NCI-H1105 (cell line): ENCODE results near the gene SORCS2.

ENCODE experiments used
- DNase-seq: peaks from one replicate; lab custom pipeline; 2025; lab: John Stamatoyannopoulos, UW

Gene SORCS2

DNA sequence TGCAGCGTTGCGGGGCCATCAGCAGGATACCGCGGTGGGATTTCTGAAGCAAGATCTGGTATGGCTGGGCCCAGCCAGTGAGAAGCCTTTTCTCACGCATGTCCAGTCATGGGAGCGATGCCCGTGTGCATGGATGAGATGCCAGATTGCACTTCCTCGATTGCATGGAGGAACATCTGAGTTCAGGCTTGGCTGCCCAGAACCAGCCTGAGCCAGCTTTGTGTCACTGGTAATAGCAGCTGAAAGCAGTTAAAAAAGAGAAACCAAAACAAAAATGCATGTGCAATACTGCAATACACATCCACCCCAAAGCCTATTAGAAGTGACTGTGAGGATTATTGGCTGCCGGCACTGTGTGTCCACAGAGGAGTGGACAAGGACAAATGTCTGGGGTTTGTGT lies 183.1 kb downstream of the SORCS2 start:
- no peak for DNase-seq

DNA sequence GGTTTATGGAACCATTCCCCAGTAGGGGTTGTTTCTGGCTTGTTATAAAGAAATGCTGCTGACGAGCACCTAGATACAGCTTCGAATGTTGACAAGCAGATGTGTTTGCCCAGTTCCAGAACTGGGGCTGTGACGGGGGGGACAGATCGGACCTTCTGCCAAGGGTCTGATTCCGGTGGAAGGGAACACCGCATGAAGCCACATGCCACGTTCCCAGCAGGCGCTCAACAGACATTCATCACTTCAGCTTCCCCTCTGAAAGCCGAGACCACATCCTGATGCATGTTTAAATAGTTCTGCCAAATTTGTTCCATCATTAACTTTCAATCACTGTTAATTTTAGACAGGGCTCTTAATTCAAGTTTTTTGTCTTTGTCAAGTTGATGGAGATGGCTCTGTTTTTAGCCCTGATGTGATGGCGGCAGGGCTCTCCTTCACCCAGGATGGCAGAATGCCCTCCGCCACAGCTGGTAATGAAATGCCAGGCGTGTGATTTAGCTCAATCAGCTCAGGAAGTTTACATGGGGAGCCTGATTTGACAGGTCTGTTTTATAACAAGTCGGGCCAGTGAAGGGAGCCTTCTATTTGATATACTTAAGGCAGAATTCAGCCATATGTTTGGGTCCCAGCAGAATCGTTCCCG lies 185.0 kb downstream of the SORCS2 start:
- no peak for DNase-seq

DNA sequence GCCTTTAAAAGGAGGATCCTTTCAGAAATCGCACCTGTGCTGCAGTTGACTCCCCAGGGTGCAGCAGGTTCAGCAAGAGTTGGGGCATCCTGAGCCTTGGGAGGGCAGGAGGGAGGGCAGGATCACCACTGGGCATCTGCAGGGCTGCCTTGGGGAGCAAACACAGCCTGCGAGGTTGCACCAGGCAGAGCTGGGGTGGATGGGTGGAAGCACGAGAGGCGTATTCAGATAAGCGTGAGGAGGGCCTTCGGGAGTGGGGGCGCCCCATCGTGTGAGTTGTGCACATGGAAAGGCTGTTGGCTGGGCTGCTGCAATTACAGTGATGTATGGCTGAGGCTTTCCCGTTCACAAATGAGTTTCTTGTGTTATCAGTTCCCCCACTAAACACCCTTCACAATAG lies 186.8 kb downstream of the SORCS2 start:
- DNase-seq, result no peak

DNA sequence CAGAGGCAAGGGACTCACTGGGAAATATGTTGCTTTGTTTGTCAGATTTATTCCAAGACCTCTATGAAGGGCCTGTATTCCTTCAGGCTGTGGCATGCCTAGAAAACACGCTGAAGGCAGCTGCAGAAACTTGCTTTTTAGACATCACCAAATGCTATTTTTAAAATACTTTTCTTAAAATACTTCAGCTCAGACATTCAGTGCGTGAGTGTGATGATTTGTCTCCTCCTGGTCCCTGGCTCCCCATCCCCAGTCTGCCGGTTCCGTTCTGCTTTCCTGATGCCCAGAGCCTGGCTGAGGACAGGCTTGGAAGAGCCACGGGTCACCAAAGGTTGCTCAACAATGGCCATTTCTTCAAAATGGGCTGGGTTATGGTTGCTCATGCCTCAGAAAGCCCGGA lies 187.4 kb downstream of the SORCS2 start:
- no peak for DNase-seq

DNA sequence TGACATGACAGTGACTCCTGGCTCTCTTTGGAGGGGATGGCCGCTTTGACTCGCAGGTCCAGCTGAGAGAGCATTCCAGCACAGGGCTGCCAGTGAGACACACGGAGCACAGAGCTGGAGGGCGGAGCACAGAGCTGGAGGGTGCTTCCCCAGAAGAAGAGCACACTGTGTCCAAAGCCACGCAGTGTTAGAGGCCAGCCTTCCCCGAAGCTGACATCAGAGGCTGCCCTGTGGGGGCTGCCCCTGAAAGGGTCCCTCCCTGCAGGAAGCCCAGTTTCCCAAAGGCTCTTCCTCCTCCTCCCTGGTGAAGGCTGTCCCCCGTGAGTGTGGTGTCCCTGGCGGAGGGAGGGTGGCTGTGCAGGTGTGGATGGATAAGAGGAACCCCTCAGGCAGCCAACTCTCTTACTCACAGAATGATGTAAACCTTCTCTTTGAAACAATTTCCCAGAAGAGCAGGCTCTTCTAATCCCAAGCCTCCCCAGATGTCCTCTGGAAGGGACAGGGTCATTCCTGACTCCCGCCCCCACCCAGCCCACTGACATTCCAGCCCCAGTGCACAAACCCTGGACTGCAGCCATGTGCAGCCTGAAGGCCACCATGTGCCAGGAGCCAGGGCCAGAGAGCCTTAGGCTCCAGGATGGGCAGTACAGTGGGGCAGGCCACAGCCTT lies 189.0 kb downstream of the SORCS2 start:
- no peak for DNase-seq

DNA sequence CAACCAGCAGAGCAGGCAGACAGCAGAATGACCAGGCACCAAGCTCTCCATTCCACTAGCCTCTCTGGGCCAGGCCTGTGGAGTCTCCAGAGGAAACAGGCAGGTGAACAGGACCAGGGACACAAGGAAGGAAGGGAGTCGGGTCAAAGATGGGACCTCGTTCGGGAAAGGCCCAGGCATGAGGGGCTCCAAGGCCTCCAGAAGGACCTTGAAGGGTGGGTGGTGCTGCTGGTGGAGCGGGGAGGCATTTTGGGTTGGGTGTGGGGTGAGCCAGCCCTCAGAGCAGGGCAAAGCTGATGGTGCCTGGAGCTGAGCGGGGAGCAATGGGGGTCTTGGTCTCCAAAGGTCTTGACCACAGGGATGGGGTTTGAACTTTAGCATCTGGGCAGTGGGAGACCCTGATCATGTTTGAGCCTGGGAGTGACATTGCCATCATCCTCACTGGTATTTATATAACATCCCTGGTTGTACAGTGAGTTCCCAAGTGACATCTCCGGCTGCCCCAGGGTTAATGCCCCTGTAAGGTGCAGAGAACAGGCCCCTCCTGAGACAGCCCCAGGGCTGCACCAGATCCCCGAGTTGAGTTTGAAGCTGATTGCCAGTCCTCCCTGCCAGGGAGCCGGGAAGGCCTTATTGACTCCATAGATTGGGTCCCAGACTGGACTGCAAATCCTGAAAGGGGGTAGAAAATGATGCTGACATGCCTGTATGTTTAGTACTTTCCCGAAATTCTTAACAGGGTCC lies 189.7 kb downstream of the SORCS2 start:
- DNase-seq, result no peak

DNA sequence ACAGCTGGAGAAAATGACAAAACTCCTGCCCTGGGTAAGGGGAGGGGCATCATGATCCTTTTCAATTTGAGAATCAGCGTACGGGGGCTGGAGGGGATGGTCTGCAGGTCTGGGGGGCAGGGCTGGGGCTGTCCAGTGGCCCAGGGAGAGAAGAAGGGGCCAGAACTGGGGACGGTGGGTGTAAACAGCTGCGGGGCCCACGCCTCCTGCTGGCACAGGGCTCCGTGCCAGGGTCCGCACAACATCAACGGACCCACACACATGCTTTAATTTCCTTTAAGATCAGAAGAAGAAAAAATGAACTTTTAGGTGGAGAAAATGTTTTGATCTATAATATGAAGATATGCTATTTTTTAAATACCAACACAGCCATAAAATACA lies 190.3 kb downstream of the SORCS2 start:
- DNase-seq, result no peak

DNA sequence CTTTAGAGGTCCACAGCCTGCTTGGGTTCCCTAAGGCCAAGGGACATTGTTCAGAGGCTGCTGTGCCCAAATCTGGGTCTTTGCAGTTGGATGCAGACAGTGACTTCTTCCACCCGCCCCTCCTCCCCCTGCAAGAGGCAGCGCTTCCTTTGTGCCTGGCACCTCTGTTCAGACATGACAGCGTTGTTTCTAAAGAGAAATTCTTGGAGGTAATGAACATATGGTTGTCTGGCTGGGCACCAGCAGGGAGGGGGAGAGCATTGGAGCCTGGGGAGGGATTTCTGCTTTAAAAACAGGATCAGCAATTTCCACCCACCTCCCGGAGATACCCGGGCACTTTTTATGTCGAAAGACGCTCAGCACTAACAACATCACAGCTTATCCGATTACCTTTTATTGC lies 190.9 kb downstream of the SORCS2 start:
- no peak for DNase-seq

DNA sequence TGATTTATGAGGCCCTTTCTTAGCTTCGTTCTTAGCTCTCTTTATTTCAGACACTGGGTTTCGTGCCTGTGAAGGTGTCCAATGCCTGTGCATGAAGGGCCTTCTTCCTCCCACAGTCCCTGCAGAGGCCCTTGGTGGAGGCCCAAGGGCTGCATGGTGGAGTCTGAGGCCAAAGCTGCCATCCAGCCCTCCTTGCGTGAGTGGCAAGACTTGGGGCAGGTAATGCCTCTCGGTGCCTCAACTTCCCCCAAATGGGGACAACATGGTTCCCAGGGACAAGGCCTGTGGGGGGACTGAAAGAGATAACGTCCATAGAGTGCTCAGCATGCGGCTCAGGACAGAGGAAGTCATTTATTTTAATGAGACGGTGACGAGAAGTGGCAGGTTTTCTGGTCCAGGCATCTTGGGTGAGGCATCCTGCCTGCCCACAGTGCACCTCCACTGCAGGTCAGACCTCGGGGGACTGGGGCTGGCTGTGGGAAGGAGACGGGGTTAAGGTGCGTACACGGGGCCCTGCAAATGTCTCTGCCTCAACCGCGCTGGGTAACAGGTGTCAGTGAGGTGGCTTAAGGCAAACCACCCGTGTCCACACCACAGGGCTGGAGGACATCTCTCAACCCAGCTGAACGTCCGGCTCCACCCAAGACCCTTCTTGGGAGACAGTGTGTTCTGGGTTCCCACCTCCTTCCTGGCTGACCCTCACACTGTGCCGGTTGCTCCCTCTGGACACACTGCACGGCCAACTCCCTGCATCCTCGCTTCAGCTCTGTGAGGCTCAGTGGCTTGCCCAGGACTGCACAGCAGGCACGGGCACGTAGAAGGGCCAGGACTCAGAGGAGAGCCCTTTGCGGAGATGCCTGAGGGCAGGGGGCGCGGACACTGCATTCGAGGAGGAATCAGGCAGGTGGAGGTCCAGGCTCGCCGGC lies 191.9 kb downstream of the SORCS2 start:
- no peak for DNase-seq

DNA sequence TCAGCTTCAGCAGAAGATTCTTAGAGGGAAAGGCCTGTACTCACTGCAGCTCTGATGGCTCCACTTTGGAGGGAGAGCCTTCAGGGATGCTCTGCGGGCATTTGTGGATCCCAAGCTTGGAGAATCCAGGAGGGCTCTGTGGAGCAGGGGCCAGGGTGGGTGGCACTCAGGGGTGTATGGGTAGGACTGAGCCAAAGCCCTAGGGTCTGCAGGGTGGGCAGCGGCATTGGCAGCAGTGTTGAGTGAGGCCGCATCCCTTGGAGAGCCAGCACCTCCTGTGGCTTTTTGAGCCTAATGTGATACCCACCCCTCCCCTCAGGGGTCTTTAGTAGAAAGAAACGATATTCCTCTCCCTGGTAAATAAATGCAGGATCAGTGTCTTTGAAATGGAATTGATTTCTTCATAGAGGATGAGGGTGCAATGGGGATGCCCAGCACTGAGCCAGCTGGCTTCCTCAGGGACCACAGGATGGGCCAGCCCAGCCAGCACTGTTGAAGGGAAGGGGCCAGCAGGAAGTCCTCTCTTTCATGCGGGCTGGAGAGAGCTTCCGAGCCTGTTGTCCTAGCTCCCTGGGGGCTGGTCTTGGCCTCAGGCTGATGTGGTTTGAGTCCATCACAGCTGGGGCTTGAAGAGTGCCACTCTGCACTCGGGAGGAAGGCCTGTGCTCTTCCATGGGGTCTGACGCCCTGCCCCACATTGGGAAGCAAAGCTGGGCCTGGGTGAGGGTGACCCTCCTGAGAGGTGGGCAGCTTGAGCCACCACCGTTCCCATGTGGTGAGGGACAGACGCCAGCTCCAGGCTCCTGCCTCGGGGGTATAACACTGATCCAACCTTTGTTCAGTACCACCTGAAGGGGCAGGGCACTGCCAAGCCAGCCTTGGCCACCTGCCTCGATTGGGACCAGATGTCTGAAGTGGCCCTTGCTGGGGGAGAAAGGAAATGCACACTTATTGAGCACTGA lies 192.9 kb downstream of the SORCS2 start:
- no peak for DNase-seq

DNA sequence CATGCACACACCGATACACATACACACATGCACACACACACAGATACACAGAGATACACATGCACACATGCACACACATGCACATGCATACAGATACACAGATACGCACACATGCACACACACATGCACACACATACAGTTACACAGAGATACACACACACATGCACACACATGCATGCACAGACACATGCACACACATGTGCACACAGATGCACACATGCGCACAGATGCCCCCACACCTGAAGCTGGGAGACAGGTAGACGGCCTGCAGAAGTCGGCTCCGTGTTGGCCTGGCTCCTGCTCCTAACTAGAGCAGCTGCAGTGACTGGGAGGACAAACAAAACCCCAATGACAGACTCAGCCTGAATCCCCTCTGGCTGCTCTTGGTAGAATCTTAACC lies 195.6 kb downstream of the SORCS2 start:
- no peak for DNase-seq

DNA sequence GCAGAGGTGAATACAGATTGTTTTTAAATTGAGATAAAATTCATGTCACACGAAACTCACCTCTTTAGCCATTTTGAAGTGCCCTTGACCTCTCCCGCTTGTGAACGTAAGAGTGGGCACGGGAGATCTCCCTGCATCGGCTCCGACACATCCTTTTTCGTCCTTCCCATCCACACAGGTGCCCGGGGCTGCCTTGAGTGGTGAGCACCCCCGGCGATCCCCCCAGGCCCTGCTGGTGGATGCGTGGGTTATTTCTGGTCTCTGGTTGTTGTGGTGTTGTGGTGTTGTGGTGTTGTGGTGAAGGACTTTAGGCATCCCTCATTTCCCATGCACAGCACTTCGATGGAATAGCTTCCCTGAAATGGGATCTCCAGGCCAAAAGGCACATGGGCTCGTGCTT lies 196.3 kb downstream of the SORCS2 start:
- DNase-seq, result no peak

DNA sequence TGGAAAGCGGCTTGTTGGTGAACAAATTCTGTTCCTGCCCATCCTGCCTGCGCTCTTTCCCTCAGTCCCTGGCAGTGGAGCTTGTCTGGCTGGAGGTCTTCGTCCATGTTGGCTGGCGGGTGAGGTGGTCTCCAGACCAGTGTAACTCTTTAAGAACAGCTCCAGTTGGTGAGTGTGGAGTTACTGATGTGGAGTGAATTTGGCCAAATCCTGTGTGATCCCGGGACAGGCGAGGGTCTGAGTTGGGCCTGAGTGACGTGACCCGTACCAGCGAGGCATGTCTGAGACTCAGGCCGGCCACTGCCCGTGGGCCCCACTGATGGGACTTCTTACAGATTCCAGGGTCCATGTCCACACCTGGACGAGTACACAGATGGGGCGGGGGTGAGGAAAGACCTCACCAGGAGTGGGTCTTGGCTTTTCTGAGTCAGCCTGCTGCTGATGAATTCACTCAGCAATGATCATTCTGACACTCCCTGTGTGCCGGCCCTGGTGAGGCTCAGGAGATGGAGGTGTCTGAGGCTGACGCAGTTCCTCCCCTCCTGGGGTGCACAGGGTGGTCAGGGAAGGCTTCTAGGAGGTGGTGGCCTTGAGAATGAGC lies 196.9 kb downstream of the SORCS2 start:
- DNase-seq, result no peak

DNA sequence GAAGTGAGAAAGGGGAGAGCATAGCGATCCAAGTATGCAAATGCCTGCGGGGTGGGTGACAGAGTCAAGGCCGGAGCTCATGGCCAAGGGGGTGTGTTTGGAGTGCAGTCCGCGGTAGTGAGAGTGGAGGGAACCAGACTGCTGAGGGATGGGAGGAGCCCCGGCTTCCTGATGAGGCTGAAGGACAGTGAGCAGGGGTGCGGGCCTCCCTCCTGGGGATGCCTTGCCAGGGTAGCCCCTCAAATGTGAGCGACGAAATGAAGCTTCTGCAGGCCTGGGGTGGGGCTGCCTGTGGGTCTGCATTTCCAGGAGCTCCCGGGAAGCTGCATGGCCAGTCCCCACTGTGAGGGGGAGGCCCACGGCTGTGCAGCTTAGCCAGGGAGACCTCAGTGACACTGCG lies 197.4 kb downstream of the SORCS2 start:
- no peak for DNase-seq

DNA sequence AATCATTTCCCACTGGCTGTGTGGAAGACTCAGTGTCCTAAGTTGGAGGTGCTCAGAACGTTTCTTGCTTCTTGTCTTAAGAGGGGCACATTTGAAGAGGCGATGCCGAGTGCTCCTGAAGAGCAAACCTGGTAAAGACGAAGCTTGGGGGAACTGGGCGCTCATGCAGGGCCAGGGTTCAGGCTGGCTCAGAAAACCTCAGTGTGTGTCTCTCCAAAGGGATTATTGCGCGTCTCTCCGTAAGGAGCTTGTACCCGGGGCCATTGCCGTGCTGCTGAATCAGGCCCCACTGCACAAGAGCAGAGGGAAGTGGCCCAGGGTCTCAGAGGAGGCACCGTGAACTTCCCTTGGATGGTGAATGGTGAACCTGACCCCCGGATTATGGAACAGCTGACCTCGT lies 198.0 kb downstream of the SORCS2 start:
- DNase-seq, result no peak

DNA sequence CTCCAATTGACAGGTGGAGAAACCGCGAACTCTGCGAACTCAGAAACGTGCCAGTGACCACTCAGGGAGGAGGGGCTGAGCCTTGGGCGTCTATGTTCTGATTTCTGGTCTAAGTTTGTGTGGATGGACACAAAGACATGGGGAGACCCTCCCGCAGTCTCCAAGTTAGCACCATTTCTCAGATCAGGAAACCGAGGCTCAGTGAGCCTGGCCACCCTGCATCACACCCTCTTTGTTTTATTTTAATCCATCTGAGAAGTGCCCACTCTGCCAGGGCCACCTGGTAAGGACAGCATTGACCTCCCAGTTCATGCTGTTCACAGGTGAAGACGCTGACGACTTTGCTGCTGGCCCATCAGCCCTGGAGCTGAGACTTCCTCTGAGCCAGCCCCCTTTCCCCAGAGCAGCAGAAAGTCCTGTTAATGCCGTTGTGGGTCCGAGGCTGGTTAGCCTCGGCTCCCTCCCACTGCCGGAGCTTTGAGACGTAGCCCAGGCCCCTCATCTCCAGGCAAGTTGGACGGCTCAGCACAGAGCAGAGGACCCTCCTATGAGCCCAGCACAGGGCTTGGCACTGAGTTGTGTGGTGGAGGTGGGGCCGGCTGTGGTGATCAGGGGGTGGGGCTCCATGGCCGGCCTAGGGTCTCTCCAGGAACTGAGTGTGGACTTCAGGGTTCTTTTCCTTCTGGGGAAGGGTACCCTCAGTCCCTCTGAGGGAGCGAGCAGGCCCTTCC lies 198.7 kb downstream of the SORCS2 start:
- DNase-seq, result no peak

DNA sequence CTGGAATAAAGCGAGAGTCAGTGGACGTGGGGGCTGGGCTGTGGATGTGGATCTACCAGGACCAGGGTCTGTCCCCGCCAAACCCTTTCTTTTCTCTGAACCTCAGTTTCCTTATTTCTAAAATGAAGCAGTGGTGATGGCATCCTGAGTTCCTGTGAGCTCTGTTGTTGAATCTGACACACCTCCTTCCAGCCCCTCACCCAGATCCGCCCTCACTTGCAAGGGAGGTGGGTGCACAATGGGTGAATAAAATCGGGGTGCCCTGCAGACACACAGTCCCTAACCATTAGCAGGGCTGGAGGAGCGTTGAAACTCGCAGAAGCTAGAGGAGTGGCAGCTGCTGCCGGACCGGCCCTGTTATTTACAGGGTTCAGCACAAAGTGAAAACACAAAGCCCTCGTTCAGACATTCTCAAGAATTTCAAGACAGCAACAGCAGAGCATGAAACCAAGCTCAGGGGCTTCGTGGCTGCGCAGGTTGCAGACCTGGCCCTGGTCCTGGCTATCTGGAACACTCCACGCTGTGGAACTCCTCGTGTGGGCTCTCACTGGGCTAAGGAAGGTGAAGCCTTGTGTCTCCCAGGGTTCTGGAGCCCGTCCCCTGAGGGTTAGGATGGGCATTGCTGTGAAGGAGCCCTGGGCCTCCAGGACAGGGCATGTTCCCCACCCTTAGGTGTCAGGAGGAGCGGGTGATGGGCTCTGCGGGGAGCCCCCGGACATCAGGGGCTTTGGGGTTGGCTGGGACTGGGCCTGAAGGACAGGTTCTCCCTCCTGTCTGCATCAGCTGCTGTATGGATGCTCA lies 199.5 kb downstream of the SORCS2 start:
- DNase-seq, result no peak

DNA sequence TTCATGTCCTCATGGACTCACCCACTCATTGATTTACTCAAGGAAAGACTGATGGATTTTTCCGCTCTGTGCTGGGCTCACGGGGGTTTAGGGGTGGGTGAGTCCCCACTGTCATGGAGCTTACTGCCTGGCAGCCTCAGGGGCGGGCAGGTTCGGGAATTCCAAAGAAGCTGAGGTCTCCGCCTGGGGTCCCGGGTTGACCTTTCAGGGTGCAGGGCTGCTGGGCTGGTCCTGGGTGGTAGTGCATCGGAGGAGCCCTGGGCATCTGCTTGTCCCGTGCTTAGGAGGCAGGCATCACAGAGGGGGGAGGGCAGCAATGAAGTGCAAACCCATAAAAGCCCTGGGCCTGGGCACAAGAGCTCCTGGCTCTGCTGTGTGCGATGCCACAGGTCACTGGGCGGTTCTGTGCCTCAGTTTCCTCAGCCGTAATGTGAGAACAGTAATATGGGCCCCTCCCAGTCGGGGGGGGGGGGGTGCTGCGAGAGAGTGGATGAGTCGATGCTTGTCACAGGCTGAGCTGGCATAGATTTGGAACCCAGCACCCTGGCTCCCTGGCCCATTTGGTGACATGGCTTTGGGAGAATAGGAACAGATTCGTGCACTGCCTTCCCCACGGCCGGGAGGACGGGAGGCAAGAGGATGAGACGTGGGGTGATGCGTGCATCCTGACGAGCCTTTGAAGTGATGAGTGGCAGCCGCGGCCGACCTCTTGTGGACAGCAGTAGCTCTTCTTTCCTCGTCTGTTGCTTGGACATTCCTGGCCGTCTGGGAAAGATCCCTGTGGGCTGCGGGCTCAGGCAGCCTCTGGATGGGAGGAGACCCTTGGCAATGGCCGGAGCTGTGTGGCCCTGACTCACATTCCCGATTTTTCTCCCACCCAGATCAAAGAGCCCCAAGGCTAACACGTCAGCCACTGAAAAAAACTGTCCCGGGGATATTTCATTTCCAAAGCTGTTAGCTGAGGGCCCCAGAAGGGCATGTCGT lies 200.4 kb downstream of the SORCS2 start:
- no peak for DNase-seq
